A172 (cell line): ENCODE measurements around the gene BMP3. TPM values are rescaled to one million over a fixed set of nuclear protein-coding genes. Genes with fewer than 3 reads are reported as not detected.
"Not testable (repeated sequence)": the region's sequence is repeated elsewhere in the genome, so short reads cannot be mapped to it uniquely, and the experiment has no call there.

Experiments used
- DNase-seq: peaks from one replicate; pipeline ENCODE4 v3.0.0-alpha.2; 2015; ENCODE audit warnings: low spot score
- total RNA-seq: library from RNA; depleted of rRNA; stranded (reverse); fragments of >200 nt; shearing (Covaris generic); gene quantifications from 2 replicates; pipeline ENCODE4 v1.2.3, GENCODE V29; 2014; rRNA removed

Gene BMP3
- not detected in 2 replicates for total RNA-seq

- no peak for DNase-seq
Observed at GRCh38 chr4:81030061-81030980, at the start of gene BMP3. Gene BMP3, plus strand, starts transcription at chr4:81030708. Its CDS starts 577 bp downstream, at chr4:81031285.

GRCh38 chr4:80986011-80986410 lies 44.5 kb upstream of the BMP3 start:
- DNase-seq = no peak

- peak; percentile 45 for DNase-seq
Observed at GRCh38 chr4:80989921-80990544, 40.5 kb upstream of the BMP3 start.

GRCh38 chr4:80990851-80991250 lies 39.7 kb upstream of the BMP3 start:
- DNase-seq = no peak

GRCh38 chr4:80999943-81000342 lies 30.6 kb upstream of the BMP3 start:
- DNase-seq = no peak

GRCh38 chr4:81003597-81004111 lies 26.9 kb upstream of the BMP3 start:
- DNase-seq = no peak

- DNase-seq = no peak
Observed at GRCh38 chr4:81007417-81007816, 23.1 kb upstream of the BMP3 start.

- not testable (repeated sequence) for DNase-seq
Observed at GRCh38 chr4:81016566-81016965, 13.9 kb upstream of the BMP3 start.

- DNase-seq = no peak
Observed at GRCh38 chr4:81019006-81019405, 11.5 kb upstream of the BMP3 start.

GRCh38 chr4:81021142-81021944 lies 9.2 kb upstream of the BMP3 start:
- no peak for DNase-seq

- no peak for DNase-seq
Observed at GRCh38 chr4:81021981-81022380, 8.5 kb upstream of the BMP3 start.

- DNase-seq = no peak
Observed at GRCh38 chr4:81023484-81023883, 7.0 kb upstream of the BMP3 start.

- no peak for DNase-seq
Observed at GRCh38 chr4:81030981-81031791, 678 bp downstream of the BMP3 start.

GRCh38 chr4:81031796-81032551 lies 1.5 kb downstream of the BMP3 start:
- no peak for DNase-seq

GRCh38 chr4:81032771-81033684 lies 2.5 kb downstream of the BMP3 start:
- DNase-seq = no peak

GRCh38 chr4:81038636-81039350 lies 8.3 kb downstream of the BMP3 start:
- no peak for DNase-seq

- no peak for DNase-seq
Observed at GRCh38 chr4:81039351-81039972, 9.0 kb downstream of the BMP3 start.

- peak; percentile 13 for DNase-seq
Observed at GRCh38 chr4:81040012-81040659, 9.6 kb downstream of the BMP3 start.
